GM12875 (cell line): Measurements from ENCODE around the gene LIG1.

Experiments
- H3K4me3 ChIP-seq: one replicate; pipeline ENCODE4 v1.5.1; 2011; ENCODE audit warnings: low read depth, low read length, control low read depth
- TF ChIP-seq, protein P1 (sequence below): IDR thresholded peaks from 2 replicates; pipeline ENCODE4 v1.5.1; 2011; ENCODE audit warnings: low read depth, mild to moderate bottlenecking, control low read depth, inconsistent platforms, low read length, moderate library complexity, borderline replicate concordance; ENCODE audit not compliant: insufficient read depth

Gene LIG1

GRCh38 chr19:48169939-48170803 lies at the start of gene LIG1, which contains the start of gene ZSWIM9:
Gene LIG1 (minus strand): TSS chr19:48170344. CDS start chr19:48165566, 4,778 bp downstream.
Gene ZSWIM9 (plus strand): TSS chr19:48170680. CDS start chr19:48171803, 1,123 bp downstream.
- TF ChIP-seq, protein P1, sequence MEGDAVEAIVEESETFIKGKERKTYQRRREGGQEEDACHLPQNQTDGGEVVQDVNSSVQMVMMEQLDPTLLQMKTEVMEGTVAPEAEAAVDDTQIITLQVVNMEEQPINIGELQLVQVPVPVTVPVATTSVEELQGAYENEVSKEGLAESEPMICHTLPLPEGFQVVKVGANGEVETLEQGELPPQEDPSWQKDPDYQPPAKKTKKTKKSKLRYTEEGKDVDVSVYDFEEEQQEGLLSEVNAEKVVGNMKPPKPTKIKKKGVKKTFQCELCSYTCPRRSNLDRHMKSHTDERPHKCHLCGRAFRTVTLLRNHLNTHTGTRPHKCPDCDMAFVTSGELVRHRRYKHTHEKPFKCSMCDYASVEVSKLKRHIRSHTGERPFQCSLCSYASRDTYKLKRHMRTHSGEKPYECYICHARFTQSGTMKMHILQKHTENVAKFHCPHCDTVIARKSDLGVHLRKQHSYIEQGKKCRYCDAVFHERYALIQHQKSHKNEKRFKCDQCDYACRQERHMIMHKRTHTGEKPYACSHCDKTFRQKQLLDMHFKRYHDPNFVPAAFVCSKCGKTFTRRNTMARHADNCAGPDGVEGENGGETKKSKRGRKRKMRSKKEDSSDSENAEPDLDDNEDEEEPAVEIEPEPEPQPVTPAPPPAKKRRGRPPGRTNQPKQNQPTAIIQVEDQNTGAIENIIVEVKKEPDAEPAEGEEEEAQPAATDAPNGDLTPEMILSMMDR: no peak
- H3K4me3 ChIP-seq: peak within 1 kb of the TSS; percentile 79

DNA sequence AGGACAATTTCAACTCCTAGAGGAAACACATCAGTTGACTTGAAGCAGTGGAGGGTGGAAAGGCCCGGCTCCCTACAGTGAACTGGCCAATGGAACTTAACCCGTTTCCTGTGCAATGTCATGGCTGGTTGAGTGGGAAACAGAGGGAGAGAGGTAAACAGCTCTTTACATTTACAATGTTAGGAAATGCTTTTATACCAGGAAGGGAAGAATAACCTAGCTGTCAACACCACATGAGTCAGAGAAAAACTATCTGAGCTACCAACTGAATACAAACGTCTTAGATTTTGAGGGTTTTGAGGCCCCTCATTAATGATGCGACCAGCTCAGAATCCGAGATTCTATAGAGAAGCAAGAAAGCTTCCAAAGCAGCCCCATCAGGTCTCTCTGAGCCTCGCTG lies 48.9 kb upstream of the LIG1 start:
- TF ChIP-seq, protein P1: no peak
- H3K4me3 ChIP-seq: no peak overlapping the region

- H3K4me3 ChIP-seq: no peak overlapping the region
- TF ChIP-seq, protein P1: no peak
Observed at GRCh38 chr19:48216933-48217332, 46.8 kb upstream of the LIG1 start.

DNA sequence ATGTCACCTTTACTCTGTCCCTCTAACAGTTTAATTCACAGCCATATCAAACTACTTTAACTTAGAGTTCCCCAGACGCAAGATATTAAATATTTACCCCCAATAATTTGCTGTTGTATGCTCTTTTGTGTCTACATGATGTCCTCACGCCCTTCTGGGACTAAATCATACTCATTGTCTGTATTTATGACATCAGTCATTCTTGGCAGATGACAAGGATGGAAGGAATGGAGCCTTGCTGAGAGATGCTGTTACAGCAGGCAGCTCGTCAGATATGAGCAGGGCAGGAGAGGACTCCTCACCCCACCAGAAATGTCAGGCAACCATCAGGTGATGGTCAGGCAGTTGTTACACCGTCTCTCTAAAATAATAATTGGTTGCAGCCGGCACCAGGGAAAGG lies 43.8 kb upstream of the LIG1 start:
- H3K4me3 ChIP-seq: no peak overlapping the region
- TF ChIP-seq, protein P1: no peak

DNA sequence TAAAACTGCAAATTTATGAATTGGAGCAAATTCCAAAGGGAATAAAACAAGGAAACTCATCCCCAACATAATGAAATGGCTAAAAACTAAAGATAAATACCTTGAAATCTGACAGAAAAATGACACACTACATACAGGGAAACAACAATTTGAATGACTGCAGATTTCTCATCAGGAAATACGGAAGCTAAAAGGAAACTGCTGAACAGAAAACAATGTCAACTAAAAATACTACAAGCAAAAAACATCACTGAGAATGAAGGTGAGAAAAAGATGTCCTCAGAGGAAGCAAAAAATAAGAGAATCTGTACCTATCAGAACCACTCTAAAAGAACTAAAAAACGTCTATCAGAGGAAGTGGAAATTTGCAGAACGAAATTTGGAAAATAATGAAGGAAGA lies 39.9 kb upstream of the LIG1 start:
- H3K4me3 ChIP-seq: no peak overlapping the region
- TF ChIP-seq, protein P1: no peak

- no peak overlapping the region for H3K4me3 ChIP-seq
- TF ChIP-seq, protein P1: no peak
Observed at GRCh38 chr19:48206397-48207093, 36.4 kb upstream of the LIG1 start.
